ENCODE results near the gene FAM53A.
"Not testable (repeated sequence)": the region's sequence is repeated elsewhere in the genome, so short reads cannot be mapped to it uniquely, and the experiment has no call there.

FAM53A gene

DNA sequence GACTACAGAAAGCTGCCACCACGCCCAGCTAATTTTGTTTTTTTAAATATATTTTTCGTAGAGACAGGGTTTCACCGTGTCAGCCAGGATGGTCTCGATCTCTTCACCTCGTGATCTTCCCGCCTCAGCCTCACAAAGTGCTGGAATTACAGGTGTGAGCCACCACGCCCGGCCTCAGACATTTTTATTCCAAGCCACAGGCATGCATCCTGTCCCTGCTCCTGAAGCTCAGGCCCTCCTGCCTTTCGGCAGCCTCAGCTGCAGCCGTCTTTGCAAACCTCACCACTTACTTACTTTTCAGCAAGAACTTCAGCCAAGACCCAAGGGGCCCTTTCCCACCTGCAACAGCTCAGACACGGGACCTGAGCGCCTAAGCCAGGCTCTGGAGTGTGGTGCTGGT lies 26.0 kb downstream of the FAM53A start:
- DNase-seq, result no peak

DNA sequence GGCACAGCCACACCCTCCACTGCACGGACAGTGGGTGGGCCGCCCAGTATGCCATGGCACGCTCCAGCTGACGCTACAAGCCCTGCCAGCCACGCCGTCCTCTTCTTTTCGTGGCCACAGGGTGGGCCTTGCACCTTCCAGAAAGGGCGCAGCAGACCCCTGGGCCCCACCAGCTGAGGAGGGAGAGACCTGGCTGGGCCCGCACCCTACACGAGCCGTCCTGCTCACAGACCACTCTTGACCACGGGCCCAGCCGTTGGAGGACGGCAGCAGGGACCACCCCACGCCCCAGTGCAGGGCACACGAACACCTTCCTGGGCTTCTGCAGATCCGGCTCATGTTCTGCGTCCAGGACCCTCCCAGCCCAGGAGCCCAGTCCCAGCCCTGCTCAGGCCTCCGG lies 27.1 kb downstream of the FAM53A start:
- DNase-seq, result no peak

DNA sequence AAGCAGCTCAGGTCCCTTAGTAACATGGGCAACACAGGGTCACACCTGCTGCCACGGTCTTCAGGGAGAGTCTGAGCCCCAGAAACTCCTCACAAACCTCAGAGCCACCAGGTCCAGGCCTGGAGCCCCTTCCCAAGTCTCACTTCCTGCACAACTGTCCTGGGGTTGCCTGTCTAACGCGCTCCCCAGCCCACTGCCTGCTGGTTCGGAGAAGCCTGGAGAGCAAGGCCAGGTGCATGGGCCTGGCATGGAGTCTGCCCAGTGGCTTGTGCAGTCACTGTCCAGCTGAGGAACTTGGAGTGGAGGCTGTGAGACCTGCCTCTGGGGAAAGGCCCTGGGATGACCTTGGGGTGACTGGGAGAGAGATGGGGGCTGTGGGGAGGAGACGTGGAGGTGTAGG lies 28.0 kb downstream of the FAM53A start:
- DNase-seq, result no peak

DNA sequence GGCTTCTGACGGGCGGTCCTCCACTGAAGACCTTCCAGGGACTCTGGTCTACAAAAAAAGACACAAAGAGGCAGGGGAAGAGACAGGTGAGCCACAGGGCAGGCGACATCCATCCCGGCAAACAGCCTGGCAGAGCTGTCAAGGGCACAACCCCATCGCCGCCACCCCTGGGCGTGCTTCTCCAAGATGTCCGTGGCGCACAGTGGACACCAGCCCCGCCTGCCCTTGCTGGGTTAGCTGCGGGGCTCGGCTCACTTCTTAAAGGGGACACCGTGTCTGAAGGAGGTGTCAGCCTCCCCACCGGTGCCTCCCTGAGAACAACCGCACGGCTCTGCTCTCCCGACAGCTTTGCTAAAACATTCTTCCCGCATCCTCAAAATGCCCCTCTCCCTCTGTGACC lies 28.4 kb downstream of the FAM53A start:
- DNase-seq, result no peak

DNA sequence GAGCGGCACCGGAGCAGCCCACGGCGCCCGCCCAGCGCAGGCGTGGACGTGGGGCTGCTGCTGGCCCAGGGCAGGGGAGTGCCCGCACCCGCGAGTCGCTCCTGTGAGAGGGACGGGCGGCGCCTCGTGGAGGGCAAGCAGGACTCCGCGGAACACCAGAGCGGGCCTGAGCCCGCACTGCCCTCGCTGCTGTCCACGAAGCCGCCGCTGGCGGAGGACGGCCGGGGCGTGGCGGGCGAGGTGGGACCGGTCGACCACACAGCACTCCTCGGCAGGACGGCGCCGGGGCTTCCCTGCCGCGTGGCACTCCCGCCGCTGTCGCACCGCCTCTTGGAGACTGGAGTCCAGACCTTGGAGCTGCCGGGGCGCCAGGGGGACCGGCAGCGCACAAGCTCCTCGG lies 29.0 kb downstream of the FAM53A start:
- no peak for DNase-seq

DNA sequence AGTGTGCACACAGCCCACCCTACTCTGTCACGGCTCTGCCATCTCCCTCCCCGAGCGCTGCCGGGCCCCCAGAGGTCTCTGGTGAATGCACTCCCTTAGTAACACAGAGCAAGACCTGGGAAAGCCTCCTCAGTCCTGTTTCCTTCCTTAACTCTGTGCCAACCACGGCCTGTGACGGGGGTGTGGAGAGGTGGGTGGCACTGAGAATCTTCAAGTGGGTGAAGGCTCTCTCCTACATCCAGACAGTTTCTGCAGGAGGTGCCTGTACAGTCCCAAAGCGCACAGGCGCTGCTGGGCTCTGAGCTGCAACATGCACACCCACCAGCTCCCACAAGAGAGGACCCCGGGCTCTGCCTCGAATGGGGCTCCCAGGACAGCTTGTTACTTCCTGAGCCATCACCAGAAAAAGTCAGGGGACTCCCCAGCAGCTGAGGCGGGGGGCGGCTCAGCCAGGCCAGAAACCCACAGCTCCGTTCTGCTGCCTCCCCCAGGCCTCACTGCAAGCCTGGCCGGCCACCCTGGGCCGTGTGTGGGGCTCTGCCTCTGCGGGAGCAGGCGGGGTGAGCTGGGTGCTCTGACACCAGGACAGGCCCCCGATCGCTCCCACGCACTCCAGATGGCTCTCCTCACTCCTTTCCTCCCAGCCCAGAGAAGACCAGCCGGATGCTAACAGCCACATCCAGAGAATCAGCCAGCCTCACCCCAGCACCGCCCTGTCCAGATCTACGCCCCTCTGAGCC lies 29.7 kb downstream of the FAM53A start:
- no peak for DNase-seq

DNA sequence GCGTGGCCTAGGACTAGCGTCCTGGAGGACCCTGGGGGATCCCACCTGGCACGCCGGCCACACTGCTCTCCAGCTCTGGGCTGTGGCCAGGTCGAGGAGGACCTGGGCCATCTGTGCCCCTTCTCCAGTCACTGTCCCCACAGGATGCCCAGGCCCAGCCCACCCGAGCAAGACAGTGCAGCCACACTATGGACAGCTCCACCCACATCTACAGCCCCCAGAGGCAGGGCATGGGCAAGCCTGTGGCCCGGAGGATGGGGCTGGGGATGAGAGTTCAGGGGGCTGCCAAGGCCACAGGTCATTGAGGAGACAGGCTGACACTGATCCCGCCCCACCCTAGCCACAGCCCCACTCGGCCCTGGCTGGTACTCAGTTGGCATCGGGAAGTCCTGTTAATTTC lies 30.3 kb downstream of the FAM53A start:
- DNase-seq, result no peak

DNA sequence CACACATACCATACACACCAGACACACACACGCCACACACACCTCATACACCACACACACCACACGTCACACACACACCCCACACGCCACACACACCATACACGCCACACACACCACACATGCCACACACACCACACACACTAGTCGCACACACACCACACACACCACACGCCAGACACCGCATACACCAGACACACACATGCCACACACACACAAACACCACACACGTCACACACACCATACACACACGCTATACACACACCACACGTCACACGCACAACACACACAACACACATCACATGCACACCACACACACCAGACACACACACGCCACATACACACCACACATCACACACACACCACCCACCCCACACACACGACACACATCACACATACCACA lies 32.0 kb downstream of the FAM53A start:
- DNase-seq, result no peak

DNA sequence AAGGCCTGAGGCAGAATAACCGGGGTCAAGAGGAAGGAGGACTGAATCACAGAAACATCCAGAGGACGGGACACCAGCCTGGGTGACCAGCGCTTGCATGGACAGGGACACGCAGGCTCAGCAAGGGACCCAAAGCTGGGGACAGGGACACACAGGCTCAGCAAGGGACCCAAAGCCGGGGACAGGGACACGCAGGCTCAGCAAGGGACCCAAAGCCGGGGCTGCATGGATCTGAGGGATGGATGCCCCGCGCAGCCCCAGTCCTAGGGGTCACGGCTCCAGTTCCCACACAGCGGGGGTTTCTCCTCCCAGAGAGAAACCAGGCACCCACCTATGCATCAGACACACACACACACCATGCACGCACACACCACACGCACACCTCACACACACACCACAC lies 32.5 kb downstream of the FAM53A start:
- DNase-seq, result no peak

DNA sequence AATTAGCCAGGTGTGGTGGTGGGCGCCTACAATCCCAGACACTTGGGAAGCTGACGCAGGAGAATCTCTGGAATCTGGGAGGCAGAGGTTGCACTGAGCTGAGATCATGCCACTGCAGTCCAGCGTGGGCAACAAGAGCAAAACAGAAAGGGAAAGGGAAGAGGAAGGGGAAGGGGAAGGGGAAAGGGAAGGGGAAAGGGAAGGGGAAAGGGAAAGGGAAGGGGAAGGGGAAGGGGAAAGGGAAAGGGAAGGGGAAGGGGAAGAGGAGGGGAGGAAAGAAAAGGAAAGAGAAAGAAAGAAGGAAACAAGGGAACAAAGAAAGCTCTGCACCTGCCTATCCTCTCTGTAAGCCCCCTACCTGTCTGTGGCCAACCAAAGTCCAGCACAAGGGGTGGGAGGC lies 35.2 kb downstream of the FAM53A start:
- no peak for DNase-seq

DNA sequence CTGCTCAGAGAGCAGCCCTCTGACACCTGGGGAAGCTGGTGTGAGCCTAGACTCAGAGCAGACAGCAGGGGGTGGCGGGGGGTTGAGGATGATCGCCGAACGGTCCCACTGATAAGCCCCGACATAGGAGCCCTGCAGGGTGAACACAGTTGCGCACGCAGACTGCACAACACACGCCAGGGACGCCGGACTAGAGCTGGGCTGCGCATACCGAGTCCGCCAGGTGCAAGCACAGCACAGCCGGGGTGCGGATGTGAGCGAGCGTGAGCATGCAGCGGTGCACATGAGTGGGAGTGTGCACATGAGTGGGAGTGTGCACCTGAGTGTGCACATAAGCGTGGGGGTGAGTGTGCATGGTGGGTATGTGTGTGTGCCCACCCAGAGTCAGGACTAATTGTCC lies 36.7 kb downstream of the FAM53A start:
- no peak for DNase-seq

DNA sequence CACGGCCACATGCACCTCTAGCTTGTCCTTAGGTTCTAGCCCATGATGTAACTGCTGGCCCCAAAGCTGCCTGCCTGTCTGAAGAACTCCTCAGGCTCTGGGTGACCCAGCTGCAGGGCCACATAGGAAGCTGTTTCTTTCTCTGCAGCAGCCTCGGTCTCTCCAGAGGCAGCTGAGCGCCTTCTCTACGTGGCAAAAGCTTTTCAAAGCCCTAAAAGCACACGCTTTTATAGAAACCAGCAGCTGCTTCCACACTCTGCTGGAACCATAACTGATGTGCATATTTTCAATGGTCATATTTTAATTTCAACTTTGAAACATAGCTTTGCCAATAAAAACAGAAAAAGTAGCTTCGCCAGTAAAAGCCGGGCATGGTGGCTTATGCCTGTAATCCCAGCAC lies 37.4 kb downstream of the FAM53A start:
- no peak for DNase-seq

DNA sequence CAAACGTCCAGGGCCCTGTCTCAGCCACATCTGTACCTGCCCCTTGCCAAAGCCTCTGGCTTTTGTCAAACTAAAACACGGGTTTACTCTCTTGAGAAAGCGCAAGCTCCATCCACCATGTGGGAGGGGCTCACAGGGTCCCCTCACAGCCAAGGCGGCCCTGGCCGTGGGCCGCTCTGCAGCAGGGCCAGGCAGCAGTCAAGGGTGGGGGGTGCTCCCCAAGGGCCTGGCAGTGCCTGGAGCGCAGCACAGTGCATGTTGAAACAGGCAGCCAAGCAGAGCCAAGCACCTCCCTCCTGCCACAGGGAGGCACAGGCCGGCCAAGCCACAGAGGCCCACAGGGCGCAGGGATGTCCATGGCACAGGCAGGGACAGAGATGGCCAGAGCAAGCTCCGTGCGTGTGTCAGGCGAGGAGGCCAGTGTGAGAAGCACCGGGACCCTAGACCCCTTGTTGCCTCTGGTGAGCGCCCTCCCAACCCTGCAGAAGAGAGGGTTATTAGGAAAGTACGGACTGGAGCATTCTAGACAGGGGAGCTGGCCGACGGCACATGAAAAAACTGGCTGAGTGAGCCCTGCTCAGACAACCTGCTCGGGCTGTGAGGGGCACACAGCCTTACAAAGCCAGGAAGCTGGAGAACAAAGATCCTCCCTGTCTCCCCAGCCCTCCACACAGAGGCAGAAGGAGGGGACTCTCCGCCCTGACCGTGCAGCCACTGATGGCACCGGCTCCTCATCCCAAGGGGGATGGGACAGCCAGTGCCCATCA lies 39.0 kb downstream of the FAM53A start:
- DNase-seq, result no peak

DNA sequence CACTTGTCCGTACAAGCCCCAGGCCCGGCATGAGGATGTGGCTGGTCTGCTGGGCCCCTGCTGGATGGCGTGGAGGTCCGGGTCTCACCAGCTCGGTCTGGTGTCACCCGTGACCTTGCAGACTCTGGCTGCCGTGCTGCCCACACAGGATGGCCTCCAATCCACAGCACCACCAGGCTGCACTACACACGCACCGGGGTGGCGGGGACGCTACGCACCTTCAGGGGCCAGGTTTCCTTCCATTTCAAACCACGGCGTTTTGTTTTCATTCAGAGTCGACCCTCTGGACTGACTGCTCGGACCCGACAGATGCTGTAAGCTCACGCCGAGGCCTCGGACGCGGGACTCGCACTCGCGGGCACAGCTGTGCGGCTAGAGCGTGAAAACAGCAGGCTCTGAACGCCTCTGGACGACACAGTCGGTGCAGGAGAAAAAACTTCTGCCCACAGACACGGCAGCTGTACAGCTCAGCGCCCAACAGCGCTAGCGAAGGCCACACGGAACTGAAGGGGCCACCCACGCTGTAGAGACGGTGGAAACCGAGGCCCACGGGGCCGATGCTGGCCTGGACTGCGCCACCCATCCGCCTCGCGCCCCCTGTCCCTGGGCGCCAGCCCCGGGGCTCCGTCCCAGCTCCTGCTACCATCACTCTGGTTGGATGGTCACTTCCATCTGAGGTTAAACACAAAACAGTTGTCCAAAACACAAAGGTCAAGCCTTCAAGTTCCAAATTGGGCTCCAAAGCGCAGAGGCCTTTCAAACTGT lies 40.0 kb downstream of the FAM53A start:
- DNase-seq, result no peak

DNA sequence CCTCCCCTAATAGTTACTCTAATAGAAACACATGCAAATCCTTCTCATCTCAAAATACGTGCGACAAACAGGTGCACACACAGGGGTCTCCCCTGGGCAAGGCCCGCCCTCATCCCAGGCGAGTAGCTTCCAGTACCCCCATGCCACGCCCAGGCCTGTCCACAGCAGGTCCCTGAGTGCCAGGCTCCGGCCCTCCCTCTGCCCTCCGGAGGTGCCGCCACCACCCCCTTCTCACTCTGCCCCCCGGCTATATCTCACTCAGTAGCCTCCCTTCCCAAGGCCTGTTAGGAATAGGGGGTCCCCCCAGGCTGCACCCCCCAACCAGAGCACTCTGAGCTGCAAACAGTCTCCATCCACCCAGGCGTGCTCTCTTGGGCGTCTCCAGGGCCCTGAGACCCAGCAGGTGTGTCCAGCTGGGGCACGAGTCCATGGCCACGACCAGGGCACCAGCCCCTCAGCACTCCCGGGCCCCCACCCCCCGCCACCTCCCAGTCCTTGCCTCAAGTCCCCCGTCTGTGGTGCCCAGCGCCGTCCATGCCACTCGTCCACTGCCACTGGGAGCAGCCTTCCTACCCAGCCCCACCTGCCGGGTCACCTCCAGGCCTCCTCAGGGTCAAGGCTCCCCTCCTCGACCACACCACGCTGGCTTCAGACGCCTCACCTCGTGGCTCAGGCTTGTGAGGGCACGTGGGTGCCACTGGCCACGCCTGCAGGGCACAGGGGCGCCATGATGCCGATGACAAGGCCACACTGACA lies 41.7 kb downstream of the FAM53A start:
- DNase-seq, result no peak

DNA sequence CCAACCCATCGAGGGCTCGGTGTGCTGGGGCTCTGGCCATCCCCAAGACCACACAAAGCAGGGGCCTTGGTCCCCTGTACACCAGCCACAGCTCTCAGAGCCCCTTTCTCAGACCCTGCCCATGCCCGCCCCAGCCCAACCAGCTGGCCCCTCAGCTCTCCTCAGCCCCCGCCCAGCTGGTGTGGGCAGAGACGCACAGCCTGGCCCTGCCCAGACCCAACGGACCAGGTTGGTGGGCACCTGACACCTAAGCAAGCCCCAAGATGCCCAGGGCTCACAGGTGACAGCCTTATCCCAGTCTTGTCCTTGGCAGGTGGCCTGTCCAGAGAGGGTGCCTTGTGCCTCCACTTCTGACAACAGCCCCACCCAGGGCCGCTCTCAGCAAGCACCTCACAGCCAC lies 42.4 kb downstream of the FAM53A start:
- DNase-seq, result no peak

DNA sequence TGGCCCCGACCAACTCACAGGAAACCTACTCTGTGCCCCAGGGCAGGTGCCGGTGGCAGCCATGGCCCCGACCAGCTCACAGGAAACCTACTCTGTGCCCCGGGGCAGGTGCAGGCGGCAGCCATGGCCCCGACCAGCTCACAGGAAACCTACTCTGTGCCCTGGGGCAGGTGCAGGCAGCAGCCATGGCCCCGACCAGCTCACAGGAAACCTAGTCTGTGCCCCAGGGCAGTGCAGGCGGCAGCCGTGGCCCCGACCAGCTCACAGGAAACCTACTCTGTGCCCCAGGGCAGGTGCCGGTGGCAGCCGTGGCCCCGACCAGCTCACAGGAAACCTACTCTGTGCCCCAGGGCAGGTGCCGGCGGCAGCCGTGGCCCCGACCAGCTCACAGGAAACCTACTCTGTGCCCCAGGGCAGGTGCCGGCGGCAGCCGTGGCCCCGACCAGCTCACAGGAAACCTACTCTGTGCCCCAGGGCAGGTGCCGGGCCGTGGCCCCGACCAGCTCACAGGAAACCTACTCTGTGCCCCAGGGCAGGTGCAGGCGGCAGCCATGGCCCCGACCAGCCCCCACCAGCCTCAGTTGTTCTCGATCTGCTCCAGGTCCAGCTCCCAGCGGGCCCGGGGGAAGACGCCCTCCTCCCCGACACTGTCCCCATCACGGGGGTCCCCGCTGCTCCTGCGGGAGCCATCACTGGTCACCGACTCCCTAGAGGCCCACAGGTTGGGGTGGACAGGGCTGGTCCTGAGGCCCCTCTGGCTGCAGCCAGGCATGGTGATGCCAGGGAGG lies 43.2 kb downstream of the FAM53A start:
- not testable (repeated sequence) for DNase-seq

DNA sequence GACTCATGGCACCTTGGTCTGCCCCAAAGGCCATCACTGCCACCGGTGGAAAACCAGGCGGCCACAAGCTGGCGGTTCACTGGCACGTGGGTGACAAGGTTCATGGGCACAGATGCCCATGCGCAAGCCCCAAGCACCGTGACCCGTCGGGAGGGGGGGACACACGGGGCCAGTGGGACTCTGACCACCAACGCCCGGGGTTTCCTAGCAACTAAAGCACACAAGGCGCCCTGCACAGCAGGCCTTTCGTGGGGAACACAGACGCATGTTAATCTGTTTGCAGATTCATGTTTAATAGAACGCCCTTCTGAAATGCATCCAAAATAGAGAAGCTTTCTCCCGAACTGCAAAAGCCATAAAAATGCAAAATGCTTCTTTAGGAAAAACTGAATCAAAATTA lies 43.9 kb downstream of the FAM53A start:
- no peak for DNase-seq

DNA sequence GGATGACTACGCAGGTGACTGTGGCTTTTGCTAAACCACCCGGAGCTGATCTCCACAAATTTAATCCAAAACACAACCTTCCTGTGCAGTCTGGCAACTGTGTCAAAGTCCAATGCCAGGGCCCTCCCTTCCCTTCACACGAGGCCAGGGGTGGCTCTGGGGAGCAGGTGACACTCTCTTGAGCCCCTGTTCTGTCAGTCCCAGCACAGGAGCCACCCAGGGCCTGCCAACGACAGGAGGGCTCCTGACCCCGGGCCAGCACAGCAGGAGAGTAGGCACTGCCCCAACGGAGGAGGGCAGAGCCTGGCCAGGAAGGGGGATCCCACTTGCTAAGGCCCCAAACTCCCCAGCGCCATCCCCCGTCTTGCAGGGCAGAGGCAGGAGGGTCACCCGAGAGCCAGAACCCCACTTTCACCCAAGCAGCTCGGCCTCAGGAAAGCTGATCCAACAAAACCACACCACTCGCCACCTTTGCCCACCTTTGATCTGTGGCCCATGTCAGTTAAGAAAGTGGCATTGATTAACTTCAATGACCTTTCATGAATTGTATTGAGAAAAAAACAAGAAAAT lies 44.7 kb downstream of the FAM53A start:
- no peak for DNase-seq

DNA sequence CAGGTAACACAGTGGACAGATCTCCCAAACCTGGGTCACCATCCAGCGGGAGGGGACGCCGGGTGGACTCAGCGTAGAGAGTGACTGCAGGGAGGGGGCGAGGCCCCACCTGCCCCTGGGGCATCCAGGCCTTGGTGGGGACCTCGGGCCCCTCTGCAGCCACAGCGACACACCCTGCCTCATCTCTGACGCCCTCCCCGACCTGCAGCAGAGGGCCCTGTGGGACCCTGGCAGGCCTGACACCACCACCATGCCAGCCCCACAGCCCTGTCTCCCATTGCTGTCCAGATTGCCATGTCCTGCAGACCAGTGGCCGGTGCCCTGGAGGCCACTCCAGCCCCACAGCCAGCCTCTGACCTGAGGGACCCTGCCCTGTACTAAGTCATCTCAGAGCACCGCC lies 45.2 kb downstream of the FAM53A start:
- DNase-seq, result no peak

DNA sequence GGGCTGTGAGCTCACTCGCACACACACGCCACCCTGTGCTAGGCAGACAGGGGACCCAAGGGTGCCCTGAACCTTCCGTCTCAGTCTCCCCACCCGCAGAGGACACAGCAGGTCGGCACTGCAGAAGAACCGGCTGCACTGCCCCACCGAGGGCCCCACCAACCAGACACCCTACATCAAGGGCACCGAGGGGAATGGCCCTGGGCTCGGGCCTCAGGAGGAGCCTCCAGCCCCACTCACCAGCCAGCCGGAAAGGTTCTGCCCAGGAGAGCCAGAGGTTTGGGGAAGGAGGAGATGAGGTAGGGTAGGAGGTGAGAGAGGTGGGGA lies 45.9 kb downstream of the FAM53A start:
- DNase-seq, result no peak

DNA sequence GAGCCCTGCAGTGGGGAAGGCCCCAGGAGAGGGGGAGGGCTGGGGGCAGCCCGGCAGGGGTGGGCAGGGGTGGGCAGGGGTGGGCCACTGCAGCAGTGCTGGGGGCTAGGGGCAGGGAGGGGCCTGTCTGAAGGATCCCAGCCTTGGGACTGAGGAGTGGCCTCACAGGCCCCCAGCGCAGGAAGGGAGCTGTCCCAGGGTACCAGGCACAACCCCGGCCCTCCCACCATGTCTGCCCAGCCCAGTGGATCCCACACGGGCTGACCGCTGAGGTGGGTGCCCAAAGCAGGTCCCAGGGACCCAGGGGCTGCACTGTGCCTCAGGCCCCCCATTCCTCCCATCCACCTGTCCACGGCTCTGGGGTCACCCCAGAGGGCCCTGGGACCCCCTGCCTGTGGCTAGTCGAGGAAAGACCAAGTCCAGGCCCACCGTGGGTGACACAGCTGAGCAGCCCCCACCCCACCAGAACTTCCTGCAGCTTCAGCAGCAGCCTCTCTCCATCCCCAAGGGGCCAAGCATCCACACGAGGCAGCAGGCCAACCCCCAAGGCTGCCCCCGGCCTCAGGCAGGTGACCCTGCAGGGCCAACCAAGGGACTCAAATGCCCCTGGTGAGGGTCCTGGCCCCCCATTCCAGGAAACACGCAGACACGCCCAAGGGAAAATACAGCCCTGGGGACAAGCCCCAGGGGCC lies 46.4 kb downstream of the FAM53A start:
- DNase-seq, result no peak
